Naive thymus-derived CD4-positive, alpha-beta T cell (primary cell): ENCODE measurements around the gene ZDHHC14. TPM values are rescaled to one million over a fixed set of nuclear protein-coding genes. Genes with fewer than 3 reads are reported as not detected.
A peak's percentile ranks its signal among the peaks of the same experiment; 100 is the strongest.

Experiments
- ATAC-seq: fragments of 150-1000 bp; cut with Tn5 transposase; 2 replicates; pipeline ENCODE4 v1.10.0; 2021; ENCODE audit warnings: mild to moderate bottlenecking, moderate library complexity
- CTCF ChIA-PET: fragments of 350-600 bp; sonication (Branson Sonifier 250); formaldehyde crosslinking; loops from one replicate; lab custom pipeline; 2021; ENCODE audit warnings: antibody characterized with exemption; lab: Charles Lee
- POLR2A ChIA-PET: fragments of 350-600 bp; sonication (Branson Sonifier 250); formaldehyde crosslinking; loops from one replicate; lab custom pipeline; 2021; ENCODE audit warnings: antibody characterized with exemption, inconsistent platforms; lab: Charles Lee
- DNase-seq, 9 donors: peaks; one replicate each; pipeline versions ENCODE4 v3.0.0 to v3.0.0-alpha.2; 2020 to 2022; ENCODE audit warnings: mixed read lengths in 1 of 9
- H3K27ac ChIP-seq: one replicate; pipeline ENCODE4 v1.7.0; 2013; ENCODE audit warnings: mild to moderate bottlenecking, low read depth, low read length, moderate library complexity
- H3K27me3 ChIP-seq, 2 donors: one replicate each; pipeline ENCODE4 v1.7.0; 2013; ENCODE audit warnings: low read length in 2 of 2, mild to moderate bottlenecking in 2 of 2, moderate library complexity in 2 of 2; ENCODE audit not compliant: control insufficient read depth in 2 of 2, insufficient read depth in 2 of 2
- H3K36me3 ChIP-seq, 3 experiments: 1 replicate in 2 of 3; 2 replicates in 1 of 3; pipeline ENCODE4 v1.7.0; 2013; ENCODE audit warnings: low read length in 3 of 3, mild to moderate bottlenecking in 3 of 3, moderate library complexity in 1 of 3; ENCODE audit not compliant: insufficient read depth in 3 of 3, control insufficient read depth in 2 of 3
- H3K4me1 ChIP-seq, 2 donors: one replicate each; pipeline ENCODE4 v1.7.0; 2013; ENCODE audit warnings: low read length in 2 of 2, mild to moderate bottlenecking in 2 of 2, moderate library complexity in 1 of 2; ENCODE audit not compliant: control insufficient read depth in 2 of 2, insufficient read depth in 2 of 2
- H3K4me3 ChIP-seq: 2 replicates; pipeline ENCODE4 v1.7.0; 2013; ENCODE audit warnings: mild to moderate bottlenecking, low read length
- H3K9me3 ChIP-seq, 3 experiments: 1 replicate in 2 of 3; 2 replicates in 1 of 3; pipeline ENCODE4 v1.7.0; 2013; ENCODE audit warnings: low read length in 3 of 3; ENCODE audit not compliant: control insufficient read depth in 2 of 3
- H3K27ac Mint-ChIP-seq, 9 donors: one replicate each; pipeline ENCODE4 v1.8.0; 2020 to 2022; ENCODE audit warnings: mixed read lengths in 9 of 9, mild to moderate bottlenecking in 8 of 9, moderate library complexity in 5 of 9, inconsistent platforms in 2 of 9
- H3K27me3 Mint-ChIP-seq, 5 donors: one replicate each; pipeline ENCODE4 v1.8.0; 2021 to 2022; ENCODE audit warnings: mixed read lengths in 5 of 5, mild to moderate bottlenecking in 1 of 5
- H3K36me3 Mint-ChIP-seq, 5 donors: one replicate each; pipeline ENCODE4 v1.8.0; 2020 to 2022; ENCODE audit warnings: mixed read lengths in 5 of 5, mild to moderate bottlenecking in 3 of 5, inconsistent platforms in 1 of 5
- H3K4me1 Mint-ChIP-seq, 7 donors: one replicate each; pipeline ENCODE4 v1.8.0; 2020 to 2022; ENCODE audit warnings: mixed read lengths in 7 of 7, mild to moderate bottlenecking in 3 of 7, inconsistent platforms in 1 of 7
- H3K4me3 Mint-ChIP-seq, 10 donors: one replicate each; pipeline ENCODE4 v1.8.0; 2020 to 2022; ENCODE audit warnings: mild to moderate bottlenecking in 10 of 10, mixed read lengths in 10 of 10, moderate library complexity in 6 of 10, inconsistent platforms in 2 of 10
- H3K9me3 Mint-ChIP-seq, 11 donors: one replicate each; pipeline ENCODE4 v1.8.0; 2020 to 2022; ENCODE audit warnings: mixed read lengths in 11 of 11, mild to moderate bottlenecking in 4 of 11, inconsistent platforms in 1 of 11, moderate library complexity in 1 of 11
- intact Hi-C, 2 donors: fragments of 100-400 bp; cut with micrococcal nuclease; formaldehyde crosslinking; loops; one replicate each; pipeline ENCODE4 v1.15.1; 2023
- polyA plus RNA-seq, 2 donors: library from polyadenylated mRNA; unstranded; fragments of 300-500 nt; fragmentation: Illumina TruSeq; gene quantifications; one replicate each; pipeline ENCODE4 v1.2.3, GENCODE V29; 2021
- total RNA-seq, 6 experiments: library from RNA in 5 of 6; stranded (reverse) in 5 of 6; gene quantifications; 1 replicate in 5 of 6; 2 replicates in 1 of 6; pipeline ENCODE4 v1.2.3 and lab custom pipeline; 2021 to 2026

Gene ZDHHC14
- total and polyA plus RNA-seq, 7 experiments from 2014 or later = 0.13 to 18.2 (median 0.95) TPM

- no peaks in the 10 kb centered on the region for H3K9me3 ChIP-seq
- peak in 4 of 9 donors; percentile 8 to 27 (median 18) for DNase-seq
- peak; percentile 56 for ATAC-seq
- Mint-ChIP-seq H3K9me3 (no peaks in the 10 kb centered on the region), H3K4me3 (no peak overlapping the region), H3K27ac (no peak overlapping the region), H3K27me3 (no peaks in the 10 kb centered on the region), H3K36me3 (peaks cover 0 to 5% (median 0%) of the 10 kb centered on the region in 5 donors), H3K4me1 (peaks cover 0 to 6% (median 0%) of the 10 kb centered on the region in 7 donors)
- H3K36me3 ChIP-seq = no peaks in the 10 kb centered on the region
- H3K27ac ChIP-seq = no peak overlapping the region
- CTCF ChIA-PET = interaction anchor here (0.7 to 1.6 kb wide), 2 partner anchors 283 to 299 kb away, joined by 3 to 6 read pairs; no protein-coding TSS in a partner anchor
- intact Hi-C loops = loop anchor here (1.0 to 5.0 kb wide), 3 partner anchors 70 to 283 kb away; partner anchors contain the start of gene ZDHHC14 (in 2 of the 2)
- POLR2A ChIA-PET = no interaction called here
- no peaks in the 10 kb centered on the region for H3K27me3 ChIP-seq
- no peak overlapping the region for H3K4me3 ChIP-seq
- no peaks in the 10 kb centered on the region for H3K4me1 ChIP-seq
Measured at GRCh38 chr6:157597461-157598312, 216.7 kb downstream of the ZDHHC14 start.

DNA sequence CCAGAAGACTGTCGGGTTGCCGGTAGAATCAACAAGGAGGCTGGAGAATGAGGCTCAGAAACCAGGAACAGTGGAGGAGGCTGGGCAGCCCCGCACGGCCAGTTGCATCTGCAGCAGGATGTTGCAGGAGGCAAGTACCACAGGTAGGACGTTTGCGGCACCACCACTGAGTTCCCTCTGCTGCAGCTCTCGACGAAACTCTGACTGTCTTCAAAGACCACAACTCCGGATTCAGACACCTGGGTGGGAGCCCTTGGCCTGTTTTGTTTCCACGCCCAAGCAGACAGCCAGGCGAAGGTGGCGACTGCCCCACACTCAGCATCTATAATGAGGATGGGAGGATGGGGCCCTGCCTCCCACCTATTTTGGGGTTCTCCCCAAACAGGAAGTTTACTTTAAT, 218.2 kb downstream of the ZDHHC14 start:
- Mint-ChIP-seq H3K4me1 (peaks cover 0 to 6% (median 0%) of the 10 kb centered on the region in 7 donors), H3K4me3 (no peak overlapping the region), H3K27me3 (peaks cover 0 to 2% (median 0%) of the 10 kb centered on the region in 5 donors), H3K9me3 (no peaks in the 10 kb centered on the region), H3K36me3 (peaks cover 0 to 3% (median 0%) of the 10 kb centered on the region in 5 donors), H3K27ac (no peak overlapping the region)
- H3K36me3 ChIP-seq = no peaks in the 10 kb centered on the region
- no peak for DNase-seq
- CTCF ChIA-PET = no interaction called here
- POLR2A ChIA-PET = no interaction called here
- no peak overlapping the region for H3K4me3 ChIP-seq
- ATAC-seq = no peak
- H3K27me3 ChIP-seq = no peaks in the 10 kb centered on the region
- H3K9me3 ChIP-seq = no peaks in the 10 kb centered on the region
- H3K27ac ChIP-seq = no peak overlapping the region
- no peaks in the 10 kb centered on the region for H3K4me1 ChIP-seq
- intact Hi-C loops = loop anchor here in 1 of 2 donors (5.0 kb wide), 1 partner anchor 68 kb away; no protein-coding TSS in a partner anchor

DNA sequence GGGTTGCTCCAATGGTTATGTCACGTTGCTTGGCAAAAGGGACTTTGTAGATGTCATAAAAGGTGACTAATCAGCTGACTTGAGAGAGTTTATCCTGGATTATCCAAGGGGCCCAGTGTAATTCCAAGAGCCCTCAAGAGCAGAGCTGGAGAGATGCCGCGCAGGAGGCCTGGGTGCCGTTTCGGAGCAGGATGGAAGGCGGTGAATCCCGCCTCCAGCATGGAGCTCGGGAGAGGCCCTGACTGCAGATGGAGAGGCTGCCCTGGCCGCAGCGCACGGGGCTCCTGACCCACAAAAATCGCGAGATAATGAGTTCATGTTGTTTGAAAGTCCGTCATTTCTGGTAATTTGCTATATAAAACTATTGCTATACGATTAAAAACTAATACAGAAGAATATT, 219.8 kb downstream of the ZDHHC14 start:
- ChIA-PET POLR2A (no interaction called here), CTCF (no interaction called here)
- no peaks in the 10 kb centered on the region for H3K4me1 ChIP-seq
- no peaks in the 10 kb centered on the region for H3K36me3 ChIP-seq
- ATAC-seq (no peak), DNase-seq (no peak)
- H3K36me3 Mint-ChIP-seq = peaks cover 0 to 2% (median 0%) of the 10 kb centered on the region in 5 donors
- peaks cover 0 to 6% (median 0%) of the 10 kb centered on the region in 7 donors for H3K4me1 Mint-ChIP-seq
- H3K9me3 Mint-ChIP-seq = no peaks in the 10 kb centered on the region
- no peaks in the 10 kb centered on the region for H3K9me3 ChIP-seq
- no peak overlapping the region for H3K4me3 ChIP-seq
- H3K27me3 Mint-ChIP-seq = peaks cover 0 to 2% (median 0%) of the 10 kb centered on the region in 5 donors
- intact Hi-C loops = no loop called here
- H3K4me3 Mint-ChIP-seq = no peak overlapping the region
- no peaks in the 10 kb centered on the region for H3K27me3 ChIP-seq
- no peak overlapping the region for H3K27ac Mint-ChIP-seq
- H3K27ac ChIP-seq = no peak overlapping the region

DNA sequence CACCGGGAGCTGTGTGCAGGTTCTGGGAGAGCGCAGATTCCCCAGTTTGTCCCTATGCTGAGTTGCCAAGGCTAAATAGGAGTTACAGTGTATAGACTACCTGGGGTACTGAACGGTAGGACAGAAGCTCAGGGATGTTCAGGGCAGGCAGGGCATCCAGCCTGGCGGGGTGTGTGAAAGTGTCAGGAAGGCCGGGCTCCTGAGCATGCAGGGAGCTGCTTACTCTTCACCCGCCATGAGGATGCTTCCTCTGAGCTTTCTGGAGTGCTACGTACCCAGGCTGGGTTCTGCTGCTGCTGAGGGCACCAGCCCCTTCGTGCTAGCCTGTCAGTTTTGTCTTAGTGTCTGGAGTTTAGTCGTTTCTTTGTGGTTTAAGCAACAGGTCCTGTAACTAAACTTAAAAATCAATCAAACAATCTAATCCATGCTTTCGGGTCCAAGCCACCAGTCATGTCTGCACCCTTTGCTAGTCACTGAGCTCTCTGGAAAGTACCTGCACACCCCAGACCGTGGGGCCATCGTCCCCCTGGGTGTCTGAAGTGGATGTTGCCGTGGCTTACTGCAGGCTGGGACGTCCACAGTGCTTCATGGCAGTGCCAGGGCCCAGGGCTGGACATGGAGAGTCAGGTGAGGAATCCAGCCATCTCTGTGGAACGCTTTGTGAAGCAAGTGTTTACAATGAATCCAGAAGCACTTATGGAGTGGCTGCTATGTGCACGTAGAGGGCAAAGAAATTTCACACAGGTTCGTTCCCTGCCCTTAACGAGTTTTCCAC, 221.7 kb downstream of the ZDHHC14 start:
- Mint-ChIP-seq H3K4me1 (peaks cover 0 to 8% (median 3%) of the 10 kb centered on the region in 7 donors), H3K36me3 (peaks cover 0 to 2% (median 0%) of the 10 kb centered on the region in 5 donors)
- CTCF ChIA-PET = no interaction called here

DNA sequence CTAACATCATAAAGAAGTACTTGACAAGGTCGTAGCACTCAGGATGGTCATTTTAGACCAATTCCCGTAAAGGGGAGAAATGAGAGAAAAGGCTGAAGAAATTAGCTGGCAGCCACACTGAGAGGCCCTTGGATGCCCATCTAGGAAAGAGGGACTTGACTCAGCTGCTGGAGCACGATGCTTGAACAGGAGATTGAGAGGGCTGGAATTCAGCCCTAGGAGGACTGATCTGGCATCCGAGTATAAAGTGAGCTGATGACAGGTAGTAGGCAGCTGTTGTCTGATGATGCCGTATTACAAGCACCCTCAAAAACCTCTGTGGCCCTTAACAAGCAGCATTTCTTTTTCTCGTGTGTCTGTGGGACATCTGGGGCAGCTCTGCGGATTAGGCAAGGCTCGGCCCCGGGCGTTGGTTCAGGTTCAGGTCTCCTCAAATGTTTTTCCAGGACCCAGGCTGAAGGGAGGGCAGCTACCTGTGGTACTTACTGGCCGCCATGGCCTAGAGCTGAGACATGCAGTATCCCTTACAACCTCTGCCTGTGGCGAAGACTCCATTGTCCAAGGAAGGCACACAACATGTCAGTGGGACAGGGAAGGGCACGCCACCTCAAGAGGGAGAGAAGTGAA, 222.4 kb downstream of the ZDHHC14 start:
- Mint-ChIP-seq H3K9me3 (no peaks in the 10 kb centered on the region), H3K36me3 (peaks cover 0 to 2% (median 0%) of the 10 kb centered on the region in 5 donors), H3K27ac (no peak overlapping the region), H3K4me1 (peaks cover 0 to 5% (median 0%) of the 10 kb centered on the region in 7 donors), H3K27me3 (peaks cover 0 to 2% (median 0%) of the 10 kb centered on the region in 5 donors), H3K4me3 (no peak overlapping the region)
- intact Hi-C loops = no loop called here
- Histone ChIP-seq H3K27me3 (no peaks in the 10 kb centered on the region), H3K36me3 (no peaks in the 10 kb centered on the region), H3K27ac (no peak overlapping the region), H3K4me1 (no peaks in the 10 kb centered on the region), H3K4me3 (no peak overlapping the region), H3K9me3 (no peaks in the 10 kb centered on the region)
- POLR2A ChIA-PET = no interaction called here
- DNase-seq (no peak), ATAC-seq (no peak)
- CTCF ChIA-PET = no interaction called here

More for the DNA sequence above, 221.7 kb downstream of the ZDHHC14 start:
- peaks cover 0 to 2% (median 0%) of the 10 kb centered on the region in 5 donors for H3K27me3 Mint-ChIP-seq
- POLR2A ChIA-PET = interaction anchor here (0.6 kb wide), 1 partner anchor 15 kb away, joined by 3 read pairs; no protein-coding TSS in a partner anchor
- H3K9me3 ChIP-seq = no peaks in the 10 kb centered on the region
- DNase-seq (no peak), ATAC-seq (no peak)
- H3K27ac ChIP-seq = no peak overlapping the region
- no peaks in the 10 kb centered on the region for H3K36me3 ChIP-seq
- no peak overlapping the region for H3K27ac Mint-ChIP-seq
- H3K4me3 Mint-ChIP-seq = no peak overlapping the region
- no peaks in the 10 kb centered on the region for H3K9me3 Mint-ChIP-seq
- H3K4me3 ChIP-seq = no peak overlapping the region
- intact Hi-C loops = no loop called here
- no peaks in the 10 kb centered on the region for H3K4me1 ChIP-seq
- H3K27me3 ChIP-seq = no peaks in the 10 kb centered on the region

GRCh38 chr6:157603971-157604370, 223.0 kb downstream of the ZDHHC14 start:
- no peaks in the 10 kb centered on the region for H3K27me3 ChIP-seq
- H3K4me3 Mint-ChIP-seq = no peak overlapping the region
- H3K4me1 Mint-ChIP-seq = peaks cover 0 to 5% (median 0%) of the 10 kb centered on the region in 7 donors
- H3K4me3 ChIP-seq = no peak overlapping the region
- H3K36me3 Mint-ChIP-seq = peaks cover 0 to 2% (median 0%) of the 10 kb centered on the region in 5 donors
- H3K9me3 Mint-ChIP-seq = no peaks in the 10 kb centered on the region
- H3K27ac ChIP-seq = no peak overlapping the region
- no peaks in the 10 kb centered on the region for H3K4me1 ChIP-seq
- CTCF ChIA-PET = no interaction called here
- no peak overlapping the region for H3K27ac Mint-ChIP-seq
- intact Hi-C loops = no loop called here
- no peaks in the 10 kb centered on the region for H3K9me3 ChIP-seq
- POLR2A ChIA-PET = no interaction called here
- no peaks in the 10 kb centered on the region for H3K36me3 ChIP-seq
- ATAC-seq (no peak), DNase-seq (no peak)
- H3K27me3 Mint-ChIP-seq = peaks cover 0 to 2% (median 0%) of the 10 kb centered on the region in 5 donors
